Measurements from ENCODE around the gene MRC1.

MRC1 gene

DNA sequence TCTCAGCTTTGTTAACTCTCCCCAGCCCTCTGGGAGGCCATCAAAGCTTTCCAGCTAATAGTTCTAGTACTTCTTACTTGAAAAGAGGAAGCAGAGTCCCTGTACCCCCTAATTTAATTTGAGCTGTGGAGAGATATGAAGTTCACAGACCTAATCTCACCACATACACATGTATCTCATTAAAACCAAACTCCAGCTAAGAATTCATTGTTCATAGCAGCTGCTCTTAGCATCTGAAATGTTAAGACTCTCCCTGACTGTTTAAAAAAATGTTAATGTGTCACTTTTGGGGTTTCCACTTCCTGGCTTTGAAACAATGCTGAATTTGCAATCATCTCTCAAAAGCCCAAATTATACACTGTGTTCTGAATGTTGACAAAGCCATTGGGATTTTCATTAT, 16.2 kb upstream of the MRC1 start:
- H3K9me2 ChIP-seq (replicated peaks; ENCODE audit: low read depth, low read length): no peaks in the 10 kb centered on the region
- no peak overlapping the region for H3K4me3 ChIP-seq (ENCODE audit: low read length, poor library complexity, severe bottlenecking)
- peak overlapping the region; percentile 50 for H3K4me2 ChIP-seq (ENCODE audit: low read depth, low read length, poor library complexity, severe bottlenecking)
- no peaks in the 10 kb centered on the region for H3K79me2 ChIP-seq (ENCODE audit: insufficient read depth, low read length)
- no peaks in the 10 kb centered on the region for H3K36me3 ChIP-seq (ENCODE audit: insufficient read depth, low read length)
- no peaks in the 10 kb centered on the region for H4K20me1 ChIP-seq (ENCODE audit: insufficient read depth, low read length, poor library complexity, severe bottlenecking)
- peak overlapping the region; percentile 94 for H2AFZ ChIP-seq (ENCODE audit: low read length)
- H3K4me1 ChIP-seq (ENCODE audit: insufficient read depth, low read length, poor library complexity, severe bottlenecking): peaks cover 18% of the 10 kb centered on the region
- H3K9me3 ChIP-seq (ENCODE audit: insufficient read depth, low read depth, low read length): no peaks in the 10 kb centered on the region
- no peak for TF ChIP-seq EZH2phosphoT487 (IDR thresholded peaks at IDR 0.05; ENCODE audit: borderline replicate concordance)
- TF ChIP-seq, protein P1, sequence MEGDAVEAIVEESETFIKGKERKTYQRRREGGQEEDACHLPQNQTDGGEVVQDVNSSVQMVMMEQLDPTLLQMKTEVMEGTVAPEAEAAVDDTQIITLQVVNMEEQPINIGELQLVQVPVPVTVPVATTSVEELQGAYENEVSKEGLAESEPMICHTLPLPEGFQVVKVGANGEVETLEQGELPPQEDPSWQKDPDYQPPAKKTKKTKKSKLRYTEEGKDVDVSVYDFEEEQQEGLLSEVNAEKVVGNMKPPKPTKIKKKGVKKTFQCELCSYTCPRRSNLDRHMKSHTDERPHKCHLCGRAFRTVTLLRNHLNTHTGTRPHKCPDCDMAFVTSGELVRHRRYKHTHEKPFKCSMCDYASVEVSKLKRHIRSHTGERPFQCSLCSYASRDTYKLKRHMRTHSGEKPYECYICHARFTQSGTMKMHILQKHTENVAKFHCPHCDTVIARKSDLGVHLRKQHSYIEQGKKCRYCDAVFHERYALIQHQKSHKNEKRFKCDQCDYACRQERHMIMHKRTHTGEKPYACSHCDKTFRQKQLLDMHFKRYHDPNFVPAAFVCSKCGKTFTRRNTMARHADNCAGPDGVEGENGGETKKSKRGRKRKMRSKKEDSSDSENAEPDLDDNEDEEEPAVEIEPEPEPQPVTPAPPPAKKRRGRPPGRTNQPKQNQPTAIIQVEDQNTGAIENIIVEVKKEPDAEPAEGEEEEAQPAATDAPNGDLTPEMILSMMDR (conservative IDR thresholded peaks at IDR 0.05; ENCODE audit: low read length): no peak
- H3K9ac ChIP-seq (ENCODE audit: low read depth, low read length, poor library complexity, severe bottlenecking): peak overlapping the region; percentile 1
- H3F3A ChIP-seq (ENCODE audit: low read depth): no peaks in the 10 kb centered on the region
- peaks cover 4% of the 10 kb centered on the region for H3K27me3 ChIP-seq (ENCODE audit: insufficient read depth, low read length, poor library complexity, severe bottlenecking)

DNA sequence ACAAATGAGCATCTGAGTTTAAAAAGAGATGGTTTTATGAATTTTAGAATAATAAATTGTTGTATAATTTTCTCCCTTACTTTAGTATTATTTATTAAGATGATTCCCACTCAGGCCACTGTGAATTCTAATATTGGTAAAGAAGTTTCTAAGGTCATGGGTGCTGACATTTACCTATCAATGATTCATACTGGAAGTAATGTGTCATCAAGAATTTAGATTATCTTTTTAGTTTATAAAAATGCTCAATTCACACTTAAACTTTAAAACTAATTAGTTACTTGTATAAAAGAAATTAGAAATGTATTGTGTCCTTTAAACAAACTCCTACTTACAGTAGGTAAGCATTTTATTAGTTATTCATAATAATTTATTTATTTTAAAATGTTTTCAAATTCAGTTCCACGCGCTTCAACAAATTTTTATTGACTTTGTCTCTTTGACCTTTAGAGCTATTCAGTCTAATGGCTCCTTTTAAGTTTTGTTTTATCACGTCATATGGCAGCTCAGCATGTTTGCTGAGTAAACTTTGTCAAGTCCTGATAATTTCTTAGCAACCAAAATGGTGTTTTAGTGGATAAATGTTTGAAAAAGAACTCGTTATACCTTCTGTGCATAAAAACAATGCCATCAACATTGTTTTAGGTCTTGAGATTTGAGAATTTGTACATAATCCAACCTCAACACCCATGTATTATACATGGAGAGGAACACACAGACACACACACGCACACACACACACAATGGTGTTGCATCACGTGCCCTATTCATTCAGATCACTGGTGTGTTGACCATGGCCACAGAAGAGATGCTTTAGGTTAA, 15.1 kb upstream of the MRC1 start:
- no peaks in the 10 kb centered on the region for H4K20me1 ChIP-seq (ENCODE audit: insufficient read depth, low read length, poor library complexity, severe bottlenecking)
- no peaks in the 10 kb centered on the region for H3K9me3 ChIP-seq (ENCODE audit: insufficient read depth, low read depth, low read length)
- no peak overlapping the region for H3K9ac ChIP-seq (ENCODE audit: low read depth, low read length, poor library complexity, severe bottlenecking)
- H3K79me2 ChIP-seq (ENCODE audit: insufficient read depth, low read length): no peaks in the 10 kb centered on the region
- H3K9me2 ChIP-seq (replicated peaks; ENCODE audit: low read depth, low read length): no peaks in the 10 kb centered on the region
- H3K36me3 ChIP-seq (ENCODE audit: insufficient read depth, low read length): no peaks in the 10 kb centered on the region
- peaks cover 4% of the 10 kb centered on the region for H3K27me3 ChIP-seq (ENCODE audit: insufficient read depth, low read length, poor library complexity, severe bottlenecking)
- H3K4me2 ChIP-seq (ENCODE audit: low read depth, low read length, poor library complexity, severe bottlenecking): no peak overlapping the region
- TF ChIP-seq, protein P1 (conservative IDR thresholded peaks at IDR 0.05; ENCODE audit: low read length): no peak
- TF ChIP-seq EZH2phosphoT487 (IDR thresholded peaks at IDR 0.05; ENCODE audit: borderline replicate concordance): no peak
- H3K4me1 ChIP-seq (ENCODE audit: insufficient read depth, low read length, poor library complexity, severe bottlenecking): peaks cover 18% of the 10 kb centered on the region
- H3F3A ChIP-seq (ENCODE audit: low read depth): no peaks in the 10 kb centered on the region
- H3K4me3 ChIP-seq (ENCODE audit: low read length, poor library complexity, severe bottlenecking): no peak overlapping the region
- no peak overlapping the region for H2AFZ ChIP-seq (ENCODE audit: low read length)

DNA sequence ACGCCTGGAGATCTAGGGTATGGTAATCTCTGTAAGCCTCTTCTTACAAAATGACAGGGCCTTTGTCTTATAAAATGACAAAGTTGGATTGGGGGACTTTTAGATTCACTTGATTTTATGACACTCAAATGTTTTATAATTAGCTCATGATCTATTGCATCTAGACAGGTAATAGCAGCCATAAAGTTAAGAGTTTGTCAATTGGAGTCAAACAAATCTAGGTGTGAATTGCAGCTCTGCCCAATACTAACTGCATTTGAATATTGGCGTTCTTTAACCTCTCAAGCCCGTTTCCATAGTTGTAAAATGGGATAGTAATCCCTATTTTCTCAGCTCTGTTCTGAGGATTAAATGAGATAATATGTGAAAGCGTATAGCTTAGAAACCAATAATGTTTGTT, 14.1 kb upstream of the MRC1 start:
- H3K9me2 ChIP-seq (replicated peaks; ENCODE audit: low read depth, low read length): no peaks in the 10 kb centered on the region
- TF ChIP-seq, protein P1 (conservative IDR thresholded peaks at IDR 0.05; ENCODE audit: low read length): no peak
- TF ChIP-seq EZH2phosphoT487 (IDR thresholded peaks at IDR 0.05; ENCODE audit: borderline replicate concordance): no peak
- peaks cover 18% of the 10 kb centered on the region for H3K4me1 ChIP-seq (ENCODE audit: insufficient read depth, low read length, poor library complexity, severe bottlenecking)
- no peaks in the 10 kb centered on the region for H4K20me1 ChIP-seq (ENCODE audit: insufficient read depth, low read length, poor library complexity, severe bottlenecking)
- H3K4me2 ChIP-seq (ENCODE audit: low read depth, low read length, poor library complexity, severe bottlenecking): no peak overlapping the region
- H3K79me2 ChIP-seq (ENCODE audit: insufficient read depth, low read length): no peaks in the 10 kb centered on the region
- no peaks in the 10 kb centered on the region for H3K9me3 ChIP-seq (ENCODE audit: insufficient read depth, low read depth, low read length)
- H2AFZ ChIP-seq (ENCODE audit: low read length): no peak overlapping the region
- H3F3A ChIP-seq (ENCODE audit: low read depth): no peaks in the 10 kb centered on the region
- no peak overlapping the region for H3K9ac ChIP-seq (ENCODE audit: low read depth, low read length, poor library complexity, severe bottlenecking)
- H3K4me3 ChIP-seq (ENCODE audit: low read length, poor library complexity, severe bottlenecking): no peak overlapping the region
- H3K36me3 ChIP-seq (ENCODE audit: insufficient read depth, low read length): no peaks in the 10 kb centered on the region
- H3K27me3 ChIP-seq (ENCODE audit: insufficient read depth, low read length, poor library complexity, severe bottlenecking): peaks cover 4% of the 10 kb centered on the region

All from Loucy (cell line).